Nephron progenitor cell (in vitro differentiated cells): ENCODE data around the gene OSBP2.

Experiments used
- DNase-seq: peaks from one replicate; pipeline ENCODE4 v3.0.0; 2021
- H3K27ac Mint-ChIP-seq: 2 replicates; pipeline ENCODE4 v1.8.0; 2021; ENCODE audit warnings: mild to moderate bottlenecking, moderate library complexity, mixed read lengths
- H3K27me3 Mint-ChIP-seq: 2 replicates; pipeline ENCODE4 v1.8.0; 2021; ENCODE audit warnings: mild to moderate bottlenecking, low read depth, mixed read lengths; ENCODE audit not compliant: poor library complexity
- H3K36me3 Mint-ChIP-seq: 2 replicates; pipeline ENCODE4 v1.8.0; 2021; ENCODE audit warnings: low read depth, mixed read lengths
- H3K4me1 Mint-ChIP-seq: 2 replicates; pipeline ENCODE4 v1.8.0; 2021; ENCODE audit warnings: mixed read lengths
- H3K4me3 Mint-ChIP-seq: 2 replicates; pipeline ENCODE4 v1.8.0; 2021; ENCODE audit warnings: mild to moderate bottlenecking, moderate library complexity, mixed read lengths
- H3K9me3 Mint-ChIP-seq: 2 replicates; pipeline ENCODE4 v1.8.0; 2021; ENCODE audit warnings: mild to moderate bottlenecking, moderate library complexity, mixed read lengths
- CTCF ChIP-seq: fragments of 200-600 bp; sonication (generic); IDR thresholded peaks from 2 replicates; pipeline ENCODE4 v1.5.0; 2021; ENCODE audit warnings: antibody characterized with exemption

The OSBP2 gene

GRCh38 chr22:30856741-30857502 lies 162.2 kb downstream of the OSBP2 start:
- Mint-ChIP-seq H3K4me1 (no peaks in the 10 kb centered on the region), H3K36me3 (no peaks in the 10 kb centered on the region), H3K27me3 (peaks cover 4% of the 10 kb centered on the region), H3K4me3 (no peak overlapping the region), H3K9me3 (peaks cover 20% of the 10 kb centered on the region), H3K27ac (no peak overlapping the region)
- DNase-seq: no peak
- no peak for TF ChIP-seq CTCF

GRCh38 chr22:30857791-30858190 lies 163.1 kb downstream of the OSBP2 start:
- H3K27ac Mint-ChIP-seq: no peak overlapping the region
- no peaks in the 10 kb centered on the region for H3K4me1 Mint-ChIP-seq
- no peaks in the 10 kb centered on the region for H3K36me3 Mint-ChIP-seq
- peaks cover 14% of the 10 kb centered on the region for H3K9me3 Mint-ChIP-seq
- peaks cover 4% of the 10 kb centered on the region for H3K27me3 Mint-ChIP-seq
- TF ChIP-seq CTCF: no peak
- H3K4me3 Mint-ChIP-seq: no peak overlapping the region
- DNase-seq: no peak

- H3K4me1 Mint-ChIP-seq: no peaks in the 10 kb centered on the region
- no peaks in the 10 kb centered on the region for H3K36me3 Mint-ChIP-seq
- H3K4me3 Mint-ChIP-seq: no peak overlapping the region
- H3K27ac Mint-ChIP-seq: no peak overlapping the region
- no peak for DNase-seq
- peaks cover under 1% of the 10 kb centered on the region for H3K9me3 Mint-ChIP-seq
- TF ChIP-seq CTCF: no peak
- peaks cover 4% of the 10 kb centered on the region for H3K27me3 Mint-ChIP-seq
Measured at GRCh38 chr22:30858976-30859713, 164.5 kb downstream of the OSBP2 start.

- DNase-seq: no peak
- Mint-ChIP-seq H3K4me1 (peaks cover 2% of the 10 kb centered on the region), H3K36me3 (no peaks in the 10 kb centered on the region), H3K4me3 (no peak overlapping the region), H3K9me3 (no peaks in the 10 kb centered on the region), H3K27me3 (peaks cover 4% of the 10 kb centered on the region), H3K27ac (no peak overlapping the region)
- no peak for TF ChIP-seq CTCF
Measured at GRCh38 chr22:30859714-30860095, 165.0 kb downstream of the OSBP2 start.

- Mint-ChIP-seq H3K4me3 (no peak overlapping the region), H3K4me1 (peaks cover 6% of the 10 kb centered on the region), H3K36me3 (no peaks in the 10 kb centered on the region), H3K27me3 (peaks cover 7% of the 10 kb centered on the region), H3K27ac (no peak overlapping the region), H3K9me3 (no peaks in the 10 kb centered on the region)
- TF ChIP-seq CTCF: no peak
- no peak for DNase-seq
Measured at GRCh38 chr22:30860176-30861105, 165.8 kb downstream of the OSBP2 start.
